NCI-H2227 treated with DMSO at 0.1 percent for 48 hours (cell line): ENCODE measurements around the gene ZFYVE21.

Experiments
- DNase-seq: peaks from one replicate; lab custom pipeline; 2025; lab: John Stamatoyannopoulos, UW

Gene ZFYVE21

DNA sequence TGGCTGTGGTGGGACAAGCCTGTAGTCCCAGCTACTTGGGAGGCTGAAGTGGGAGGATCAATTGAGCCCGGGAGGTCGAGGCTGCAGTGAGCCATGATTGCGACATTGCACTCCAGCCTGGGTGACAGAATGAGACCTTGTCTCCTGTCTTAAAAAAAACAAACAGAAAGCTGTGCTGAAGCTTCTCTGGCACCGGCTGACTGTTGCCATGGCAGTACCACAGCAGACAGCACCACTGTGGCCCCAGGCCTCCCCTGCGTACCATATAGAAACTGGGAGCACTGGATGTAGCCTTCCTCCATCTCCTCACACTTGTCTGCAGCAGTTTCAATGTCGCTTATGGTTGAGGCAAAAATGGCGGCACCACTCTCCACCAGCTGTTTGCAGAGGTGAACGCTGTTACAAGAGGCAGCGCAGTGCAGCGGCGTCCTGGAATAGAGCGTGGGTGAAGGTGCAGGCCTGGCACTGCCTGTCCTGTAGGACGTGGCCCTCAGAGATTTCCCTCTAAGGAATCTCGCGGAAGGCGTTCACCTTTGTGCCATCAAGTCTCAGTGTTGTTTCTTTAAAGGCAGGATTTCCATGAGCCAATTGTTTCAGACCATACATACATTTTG, 21.9 kb downstream of the ZFYVE21 start:
- DNase-seq: no peak

DNA sequence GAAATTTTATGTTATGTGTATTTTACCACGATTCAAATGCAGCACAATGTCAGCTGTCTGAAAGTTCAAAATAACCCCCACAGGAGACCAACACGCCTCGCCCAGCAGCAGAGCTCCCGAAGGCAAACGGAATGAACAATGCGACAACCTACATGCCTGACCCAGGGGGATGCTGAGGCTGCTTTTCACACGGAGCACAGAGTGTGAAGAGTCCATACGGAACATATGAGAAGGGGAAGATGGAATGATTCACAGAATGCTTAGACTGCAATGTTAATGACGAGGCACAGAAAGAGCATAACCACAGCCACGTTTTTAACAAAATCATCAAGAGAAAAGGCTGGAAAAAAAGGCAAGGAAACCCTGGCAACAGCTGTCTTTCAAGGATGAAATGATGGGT, 22.6 kb downstream of the ZFYVE21 start:
- DNase-seq: no peak

DNA sequence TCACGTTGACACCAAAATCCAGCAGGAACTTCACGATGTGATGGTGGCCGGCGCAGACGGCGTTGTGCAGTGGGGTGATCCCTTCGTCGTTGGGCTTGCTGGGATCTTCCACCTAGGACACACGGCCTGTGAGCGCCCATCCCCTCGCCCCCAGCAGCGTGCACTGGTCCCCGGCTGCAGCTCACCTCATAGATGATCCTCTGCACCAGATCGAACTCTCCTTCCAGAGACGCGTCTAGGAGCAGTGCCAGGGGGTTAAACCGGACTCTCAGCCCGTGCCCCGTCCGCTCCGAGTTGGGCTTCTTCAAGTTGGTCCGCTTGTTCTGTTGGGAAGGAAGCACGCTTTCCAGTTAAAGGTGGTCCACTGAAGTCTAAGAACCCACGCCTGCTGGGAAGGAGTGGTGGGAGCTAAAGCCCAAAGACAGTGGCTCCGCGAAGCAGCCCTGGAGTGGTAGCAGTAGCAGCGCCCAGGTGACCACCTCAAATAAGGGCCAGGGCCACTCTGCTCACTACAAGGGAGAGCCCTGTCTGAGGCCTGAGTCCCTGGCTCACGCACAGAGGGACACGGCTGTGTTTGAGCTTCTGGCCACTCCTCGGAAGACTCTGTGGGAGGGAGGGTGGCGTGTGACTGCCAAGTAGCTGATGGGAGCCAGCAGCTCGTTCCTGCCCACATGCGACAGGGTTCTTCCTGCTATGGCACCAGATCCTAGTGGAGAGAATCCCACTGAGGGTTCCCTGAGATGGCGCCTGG, 23.3 kb downstream of the ZFYVE21 start:
- no peak for DNase-seq

DNA sequence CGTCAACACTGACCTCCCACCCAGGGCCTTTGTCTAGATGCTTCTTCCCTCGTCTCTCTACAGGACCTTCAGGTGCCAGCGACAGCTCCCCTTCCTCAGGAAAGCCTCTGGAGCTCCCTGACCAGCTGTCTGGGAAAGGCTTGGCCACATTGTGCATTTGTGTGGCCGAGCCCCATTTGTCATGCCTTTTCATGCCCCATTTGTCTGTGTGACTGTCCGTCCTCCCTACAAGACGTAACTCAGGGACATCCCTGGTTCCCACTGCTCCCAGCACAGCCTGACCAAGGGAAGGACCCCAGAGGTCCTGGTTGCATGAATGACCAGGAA, 23.8 kb downstream of the ZFYVE21 start:
- DNase-seq: no peak

DNA sequence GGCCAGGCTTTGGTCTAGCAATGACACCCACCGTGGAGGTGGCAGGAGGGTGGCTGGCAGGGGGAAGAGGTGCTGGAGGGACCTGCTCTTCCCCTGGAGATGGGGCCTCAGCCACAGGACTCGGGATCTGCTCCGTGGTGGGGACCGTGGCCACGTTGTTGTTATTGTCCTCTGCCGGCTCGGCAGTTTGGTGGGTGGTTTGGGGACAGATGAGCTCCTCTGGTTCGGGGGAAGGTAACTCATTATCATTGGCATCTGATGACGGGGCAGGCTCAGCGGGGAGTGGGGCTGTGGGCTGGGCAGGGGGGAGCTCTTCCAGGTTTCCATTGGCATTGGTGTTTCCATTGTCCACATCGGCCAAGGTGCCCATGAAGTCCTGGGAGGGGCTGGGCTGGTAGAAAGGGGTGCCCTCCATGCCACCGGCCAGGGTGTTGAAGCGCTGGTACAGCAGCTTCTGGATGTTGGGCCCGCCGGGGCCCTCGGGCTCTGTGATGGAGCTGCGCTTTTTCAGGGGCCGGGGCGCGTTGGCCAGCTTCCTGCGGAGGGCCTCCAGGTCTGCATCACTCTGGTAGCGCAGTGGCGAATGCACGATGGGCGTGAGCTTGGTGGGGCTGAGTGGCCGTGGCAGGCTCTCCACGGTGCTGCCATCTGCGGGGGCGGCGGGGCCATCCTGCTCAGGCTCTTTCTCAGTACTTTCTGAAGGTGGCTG, 24.3 kb downstream of the ZFYVE21 start:
- DNase-seq: no peak

DNA sequence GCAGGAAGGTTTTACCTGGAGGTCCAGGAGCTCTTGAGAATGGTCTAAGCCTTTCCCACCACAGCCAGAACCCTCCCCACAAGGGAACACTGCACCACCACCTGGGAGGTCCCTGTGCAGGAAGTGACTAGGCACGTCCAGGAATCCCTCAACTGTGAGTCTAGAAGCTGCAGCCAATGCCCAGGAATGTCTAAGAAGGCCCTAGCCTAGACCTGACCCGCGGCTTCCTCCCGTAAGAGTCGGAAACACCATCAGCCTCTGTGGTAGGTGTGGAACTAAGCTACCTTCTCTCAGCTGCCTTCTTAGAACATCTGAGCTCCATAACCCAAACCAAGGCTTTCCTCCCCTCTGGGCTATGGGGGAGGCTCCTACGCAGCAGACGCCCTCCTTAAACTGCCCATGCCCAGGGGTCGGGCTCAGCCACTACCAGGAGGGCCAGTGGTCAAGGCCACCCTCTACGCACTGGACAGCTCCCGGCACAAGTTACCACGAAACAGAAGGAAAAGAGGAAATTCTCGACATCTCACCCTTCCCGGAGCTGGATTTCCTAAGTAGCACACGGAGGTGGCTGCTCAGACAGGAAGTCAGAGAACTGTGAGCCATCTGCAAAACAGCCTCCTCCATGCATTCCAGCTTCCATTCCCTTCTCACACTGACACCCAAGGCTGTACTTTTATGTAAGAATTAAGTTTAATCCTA, 25.5 kb downstream of the ZFYVE21 start:
- DNase-seq: no peak

DNA sequence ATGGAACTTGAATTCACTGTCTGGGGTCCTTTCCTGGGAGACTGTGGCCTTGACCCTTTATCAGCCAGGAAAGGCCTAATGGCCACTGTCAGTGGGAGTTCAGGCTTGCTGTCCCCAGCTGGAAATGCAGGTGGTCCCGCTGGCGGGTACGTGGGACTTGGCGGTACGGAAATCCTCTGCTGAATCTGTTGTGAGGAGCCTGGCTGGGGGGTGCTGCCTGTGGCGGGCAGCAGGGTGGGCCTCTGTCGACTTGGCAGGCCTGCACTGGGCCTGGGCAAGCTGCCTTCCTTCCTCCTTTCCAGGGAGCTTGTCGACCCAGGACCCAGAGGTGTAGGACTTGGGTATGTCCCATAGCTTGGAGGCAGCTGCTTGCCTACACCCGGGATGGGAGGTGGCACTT, 26.3 kb downstream of the ZFYVE21 start:
- no peak for DNase-seq

DNA sequence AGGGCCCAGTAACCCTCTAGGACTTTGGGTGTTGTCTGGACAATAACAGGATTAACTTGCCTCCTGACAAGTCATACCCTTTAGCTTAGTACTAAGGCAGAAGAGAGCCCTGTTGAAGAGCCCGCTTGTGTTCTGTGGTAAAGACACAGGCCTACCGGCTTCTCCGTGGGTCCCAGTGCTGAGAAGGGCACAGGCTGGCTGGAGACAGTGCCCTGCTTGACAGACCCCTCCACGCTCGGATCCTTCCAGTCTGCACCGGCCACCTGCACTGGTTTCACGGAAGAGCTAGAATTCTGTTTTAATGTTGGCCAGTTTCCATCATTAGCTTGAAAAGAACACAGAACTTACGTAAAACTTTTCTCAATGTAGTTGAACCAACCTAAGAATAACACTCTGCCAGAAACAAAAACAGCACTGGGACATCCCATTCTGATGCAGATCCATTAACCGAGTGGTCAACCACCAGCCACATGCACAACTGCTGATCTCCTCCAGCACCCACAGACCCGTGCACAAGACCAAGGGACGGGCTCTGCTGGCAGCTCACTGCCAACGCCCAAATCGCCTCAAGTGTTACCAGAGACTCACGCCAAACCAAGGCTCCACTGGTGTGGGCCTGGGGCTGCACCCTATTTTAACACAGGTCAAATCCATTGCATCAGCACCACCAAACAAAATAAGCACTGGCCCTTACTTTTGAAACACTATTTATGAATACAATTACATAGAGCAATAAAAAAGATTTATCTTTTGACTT, 27.1 kb downstream of the ZFYVE21 start:
- no peak for DNase-seq

DNA sequence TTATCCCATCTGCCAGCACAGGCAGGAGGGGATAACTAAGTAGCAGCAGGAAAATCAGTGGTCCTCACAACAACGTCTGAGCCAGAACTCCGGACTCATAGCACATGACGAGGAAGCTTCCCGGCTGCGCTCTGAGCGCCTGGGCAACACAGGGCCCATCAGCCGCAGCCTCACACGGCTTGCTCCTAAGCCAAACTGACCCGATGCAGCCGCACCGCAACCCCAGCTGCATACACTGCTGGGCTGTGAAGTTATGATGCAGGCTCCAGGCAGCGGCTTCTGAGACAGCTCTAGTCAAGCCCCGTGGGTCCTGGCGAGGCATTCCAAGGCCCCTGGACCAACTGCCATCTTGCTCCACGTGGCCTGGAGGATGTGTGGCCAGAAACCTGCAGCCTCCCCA, 28.1 kb downstream of the ZFYVE21 start:
- DNase-seq: no peak

DNA sequence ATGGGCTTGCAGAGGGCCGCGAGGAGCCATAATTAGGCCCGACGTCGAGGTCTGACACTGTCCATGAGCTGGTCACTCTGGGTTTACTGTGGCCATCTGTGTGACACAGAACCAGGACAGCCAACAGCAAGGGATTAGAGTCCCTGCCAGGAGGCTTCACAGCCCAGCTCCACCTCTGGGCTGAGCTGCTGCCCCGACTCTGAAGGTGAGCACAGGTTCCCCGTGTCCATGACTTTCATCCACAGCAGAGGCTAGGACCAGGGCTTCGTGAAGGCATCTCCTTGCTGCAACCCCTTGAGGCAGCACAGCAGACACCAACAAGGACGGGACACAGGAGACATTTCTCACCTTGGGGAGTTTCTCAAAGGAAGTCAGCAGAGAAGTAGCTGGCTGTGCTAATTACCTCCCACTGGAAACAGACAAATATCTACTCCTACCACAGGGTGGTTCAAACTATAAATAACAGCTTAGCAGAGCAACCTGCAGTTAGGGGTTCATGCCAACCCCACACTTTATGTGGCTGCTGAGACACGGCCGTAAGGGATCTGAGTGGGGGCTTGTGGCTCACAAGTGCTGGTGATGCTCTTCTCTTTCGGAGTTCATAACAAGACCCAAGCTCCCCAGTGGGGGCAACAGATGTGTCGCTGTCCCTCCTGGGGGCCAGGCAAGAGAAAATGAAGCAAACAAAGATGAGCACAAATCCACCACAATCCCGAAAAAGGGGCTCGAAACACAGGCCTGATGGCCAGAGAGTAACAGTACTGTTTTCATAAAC, 29.2 kb downstream of the ZFYVE21 start:
- no peak for DNase-seq

DNA sequence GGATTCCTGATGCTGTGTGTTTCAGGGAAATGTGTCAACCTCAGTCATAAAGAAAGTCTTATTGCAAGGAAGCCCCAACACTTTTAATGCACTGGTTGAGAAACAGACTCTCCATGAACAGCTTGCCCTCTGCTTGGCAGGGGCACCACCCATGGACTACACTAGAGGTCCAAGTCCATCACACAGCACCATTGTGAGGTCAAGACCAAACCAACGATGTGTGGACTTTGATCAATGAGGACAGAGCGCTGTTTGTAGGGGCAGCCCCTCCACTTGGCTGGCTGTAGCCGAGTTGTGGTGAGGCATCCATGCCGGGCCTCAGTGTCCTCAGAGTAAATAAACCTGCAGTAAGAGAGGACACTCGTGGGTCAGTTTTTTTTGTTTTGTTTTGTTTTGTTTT, 29.8 kb downstream of the ZFYVE21 start:
- no peak for DNase-seq

DNA sequence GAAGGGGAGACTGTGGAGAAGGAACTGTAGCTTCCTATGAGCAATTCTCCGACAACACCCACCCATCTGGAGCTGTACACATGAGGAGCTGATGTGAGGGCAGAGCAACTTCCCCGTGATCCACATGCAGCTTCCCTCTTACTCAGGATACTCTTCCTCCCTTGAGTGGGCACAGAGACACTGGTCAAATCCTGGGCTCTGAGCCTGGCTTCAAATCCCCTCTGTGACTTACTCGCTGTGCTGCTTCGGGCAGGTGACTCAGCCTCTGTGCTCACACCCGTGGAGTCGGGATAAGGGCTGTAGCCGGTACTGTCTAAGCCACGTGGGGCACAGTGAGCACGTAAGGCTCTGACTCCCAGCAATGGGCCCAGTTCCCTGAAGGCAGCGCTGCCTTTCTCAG, 31.1 kb downstream of the ZFYVE21 start:
- no peak for DNase-seq

DNA sequence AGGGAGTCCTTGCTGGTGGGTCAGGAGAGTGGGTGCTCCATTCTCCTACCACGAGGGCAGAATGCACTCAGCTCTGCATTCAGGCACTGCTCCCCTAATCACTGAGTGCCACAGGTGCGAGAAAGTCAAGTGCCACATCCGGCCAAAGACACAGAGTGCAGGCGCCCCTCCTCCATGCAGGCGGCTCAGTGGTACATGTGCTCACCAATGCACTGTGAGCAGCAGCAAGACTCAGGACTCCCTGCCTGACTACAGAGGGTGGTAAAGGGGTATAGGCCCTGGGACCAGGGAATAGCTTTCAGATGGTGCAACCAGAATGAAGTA, 32.9 kb downstream of the ZFYVE21 start:
- DNase-seq: no peak

DNA sequence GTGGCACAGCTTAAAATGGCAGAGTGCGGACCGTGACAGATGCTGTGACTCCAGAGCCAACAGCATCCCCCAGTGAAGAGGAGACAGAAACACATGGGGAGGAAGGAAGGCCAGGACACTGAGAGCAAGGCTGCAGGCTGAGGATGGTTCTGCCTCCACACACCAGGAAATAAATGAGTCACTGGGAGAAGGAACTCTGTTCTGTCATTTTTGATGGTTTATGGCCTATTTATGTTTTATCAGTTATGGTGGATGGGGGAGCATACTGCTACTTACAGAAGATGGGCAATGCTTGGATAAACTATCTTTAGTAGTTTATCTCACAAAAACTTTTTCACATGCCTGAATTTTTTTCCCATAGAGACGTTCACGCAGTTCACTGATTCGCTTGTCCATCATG, 33.8 kb downstream of the ZFYVE21 start:
- DNase-seq: no peak

DNA sequence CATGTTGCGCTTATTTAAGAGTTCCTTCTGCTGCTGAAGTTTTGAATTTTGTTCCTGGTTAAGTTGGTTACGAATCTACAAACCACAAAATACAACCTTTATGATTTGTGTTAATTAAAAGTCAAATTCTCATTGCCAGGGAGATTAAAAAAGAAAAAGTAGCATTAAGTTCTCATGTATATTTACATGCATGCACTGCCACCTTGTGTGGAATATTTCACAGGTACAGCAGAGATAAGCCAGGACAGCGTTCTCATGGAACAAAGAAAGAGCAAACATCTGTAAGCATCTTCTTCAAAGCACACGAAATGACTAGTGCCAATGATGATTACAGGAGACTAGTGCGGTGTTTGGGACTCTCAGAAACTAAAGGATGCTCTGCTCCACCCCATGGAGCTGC, 34.2 kb downstream of the ZFYVE21 start:
- DNase-seq: no peak

DNA sequence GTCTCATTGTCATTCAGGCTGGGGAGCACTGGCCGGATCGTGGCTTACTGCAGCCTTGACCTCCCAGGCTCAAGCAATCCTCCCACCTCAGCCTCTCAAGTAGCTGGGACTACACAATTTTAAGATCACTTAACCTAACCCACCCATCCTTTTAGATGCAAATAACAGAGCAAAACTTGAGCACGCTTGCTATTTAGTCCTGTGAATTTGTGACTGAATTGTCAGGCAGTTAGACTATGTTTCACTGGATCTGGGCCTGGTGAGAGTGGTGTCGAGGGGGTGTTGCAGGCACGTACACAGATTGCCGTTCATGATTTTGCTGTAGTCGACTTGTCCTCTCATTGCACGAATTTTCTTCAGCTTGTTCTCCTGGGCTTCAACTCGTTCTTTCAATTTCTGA, 38.2 kb downstream of the ZFYVE21 start:
- DNase-seq: no peak

DNA sequence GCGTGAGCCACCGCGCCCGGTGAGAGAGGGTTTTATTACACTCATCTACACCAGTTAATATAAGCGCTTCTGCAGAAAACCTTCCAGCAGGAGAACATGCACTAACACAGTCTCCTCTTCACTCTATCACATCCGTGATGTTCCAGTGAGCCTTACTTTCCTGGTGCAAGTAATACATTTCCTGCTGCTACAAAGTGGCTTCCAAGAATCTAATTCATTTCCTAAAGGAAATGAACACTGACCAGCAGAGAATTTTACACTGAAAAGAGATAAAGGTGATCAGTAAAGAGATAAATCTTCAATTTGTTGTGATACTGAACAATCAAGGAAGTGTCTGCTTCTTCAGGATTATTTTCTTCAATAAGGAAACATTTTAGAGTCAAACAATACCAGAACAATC, 39.5 kb downstream of the ZFYVE21 start:
- no peak for DNase-seq

DNA sequence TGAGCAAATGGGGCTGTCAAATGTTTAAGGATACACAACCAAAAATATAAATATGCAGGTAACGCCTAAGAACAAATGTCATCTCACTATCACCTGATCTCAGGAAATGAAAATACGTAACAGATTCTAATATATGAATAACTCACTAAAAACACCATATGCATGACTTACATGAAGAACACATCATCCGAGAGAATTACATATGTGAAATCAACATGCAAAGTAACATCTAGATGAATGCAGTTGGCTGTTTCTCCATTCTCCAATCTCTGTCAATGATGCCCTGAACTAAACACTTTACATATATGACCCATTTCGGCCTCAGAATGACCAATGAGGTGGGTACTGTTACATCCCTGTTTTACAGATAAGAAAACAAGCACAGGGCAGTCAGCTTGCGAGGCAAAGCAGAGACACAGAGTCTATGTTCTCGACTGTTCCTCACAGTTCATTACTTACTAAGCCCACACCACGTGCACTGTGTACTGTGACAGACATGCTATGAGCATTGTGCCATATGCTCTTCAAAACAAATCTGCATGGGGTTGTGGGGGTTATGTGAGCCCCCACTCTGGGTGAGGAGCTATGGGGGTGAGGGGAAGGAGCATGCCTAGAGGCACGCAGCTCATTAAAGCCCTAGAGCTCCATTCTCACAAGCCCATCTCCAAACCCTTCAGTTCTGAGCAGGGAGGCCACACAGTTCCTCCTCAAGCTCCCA, 42.6 kb downstream of the ZFYVE21 start:
- no peak for DNase-seq

DNA sequence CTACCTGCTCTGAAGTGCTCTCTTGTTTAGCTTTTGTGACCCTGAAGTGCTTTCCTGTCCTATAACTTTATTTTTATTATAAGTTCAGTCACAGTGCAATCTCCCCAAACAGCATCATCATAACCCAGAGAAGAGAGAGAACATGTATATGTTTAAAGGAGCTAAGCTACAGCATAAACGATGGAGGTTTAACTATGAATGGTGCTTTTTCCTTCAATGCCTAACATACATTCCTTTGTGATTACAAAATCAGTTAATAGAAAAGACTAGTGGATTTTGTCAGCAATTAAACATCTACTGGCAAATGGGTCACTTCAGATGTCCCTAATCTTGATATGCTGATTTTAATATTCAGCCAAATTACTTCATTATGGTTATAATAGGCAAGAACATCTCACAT, 46.4 kb downstream of the ZFYVE21 start:
- DNase-seq: no peak

DNA sequence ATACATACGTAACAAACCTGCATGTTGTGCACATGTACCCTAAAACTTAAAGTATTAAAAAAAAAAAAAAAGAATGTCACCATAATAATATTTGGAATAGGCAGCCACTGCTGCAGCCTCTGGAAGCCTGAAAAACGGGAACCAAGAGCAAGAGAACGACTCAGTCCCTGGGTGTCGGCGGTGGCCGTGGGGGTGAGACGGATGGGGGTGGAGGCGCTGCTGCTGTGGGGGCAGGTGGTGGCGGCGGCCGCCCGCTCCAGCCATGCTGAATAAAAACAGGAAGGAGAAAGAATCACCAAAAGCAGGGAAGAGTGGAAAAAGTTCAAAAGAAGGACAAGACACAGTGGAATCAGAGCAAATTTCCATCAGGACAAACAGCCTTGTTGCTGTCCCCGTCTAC, 46.9 kb downstream of the ZFYVE21 start:
- DNase-seq: no peak
